SK-N-SH (cell line): ENCODE data around the gene ATP6V1F.

Experiments
- CHD2 ChIP-seq: fragments of 150-350 bp; IDR thresholded peaks from 2 replicates; pipeline ENCODE4 v1.6.1; 2018; ENCODE audit warnings: low read length; ENCODE audit not compliant: partially characterized antibody
- TF ChIP-seq, protein P1 (sequence below): IDR thresholded peaks from 2 replicates; pipeline ENCODE4 v1.6.1; 2012; ENCODE audit warnings: mild to moderate bottlenecking, low read depth, low read length, moderate library complexity
- TF ChIP-seq, protein P2 (sequence below): fragments of 200-600 bp; sonication (generic); IDR thresholded peaks from 2 replicates; pipeline ENCODE4 v1.6.1; 2017; ENCODE audit warnings: antibody characterized with exemption, mild to moderate bottlenecking, moderate library complexity

DNA sequence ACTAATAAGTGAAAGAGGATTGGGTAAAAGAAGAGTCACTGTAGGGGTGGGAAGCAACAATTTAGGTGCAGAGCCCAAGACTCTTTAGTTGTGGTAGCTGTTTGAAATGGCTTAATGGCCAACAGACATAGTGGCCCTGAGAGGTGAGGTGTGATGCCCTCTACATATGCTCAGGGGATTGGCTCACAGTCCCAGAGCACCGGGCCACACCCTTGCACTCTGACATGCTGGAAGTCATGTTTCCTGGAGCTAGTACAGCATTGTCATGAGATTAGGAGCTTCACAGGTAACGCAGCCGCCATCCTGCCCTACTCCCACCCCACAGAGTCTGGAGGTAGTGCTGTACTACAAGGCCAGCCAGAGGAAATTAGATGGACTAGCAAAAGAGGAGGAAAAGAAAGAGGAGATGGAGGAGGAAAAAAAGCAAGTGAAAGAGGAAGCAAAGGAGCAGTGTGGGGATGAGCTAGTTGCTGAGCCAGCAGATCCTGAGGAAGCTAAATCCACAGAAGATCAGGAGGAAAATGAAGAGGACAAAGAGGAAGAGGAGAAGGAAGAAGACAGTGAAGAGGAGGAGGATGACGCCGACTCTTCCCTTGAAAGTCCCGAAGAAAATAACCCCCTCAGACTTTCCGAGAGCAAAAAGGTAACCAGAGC, 47.2 kb upstream of the ATP6V1F start:
- TF ChIP-seq, protein P1, sequence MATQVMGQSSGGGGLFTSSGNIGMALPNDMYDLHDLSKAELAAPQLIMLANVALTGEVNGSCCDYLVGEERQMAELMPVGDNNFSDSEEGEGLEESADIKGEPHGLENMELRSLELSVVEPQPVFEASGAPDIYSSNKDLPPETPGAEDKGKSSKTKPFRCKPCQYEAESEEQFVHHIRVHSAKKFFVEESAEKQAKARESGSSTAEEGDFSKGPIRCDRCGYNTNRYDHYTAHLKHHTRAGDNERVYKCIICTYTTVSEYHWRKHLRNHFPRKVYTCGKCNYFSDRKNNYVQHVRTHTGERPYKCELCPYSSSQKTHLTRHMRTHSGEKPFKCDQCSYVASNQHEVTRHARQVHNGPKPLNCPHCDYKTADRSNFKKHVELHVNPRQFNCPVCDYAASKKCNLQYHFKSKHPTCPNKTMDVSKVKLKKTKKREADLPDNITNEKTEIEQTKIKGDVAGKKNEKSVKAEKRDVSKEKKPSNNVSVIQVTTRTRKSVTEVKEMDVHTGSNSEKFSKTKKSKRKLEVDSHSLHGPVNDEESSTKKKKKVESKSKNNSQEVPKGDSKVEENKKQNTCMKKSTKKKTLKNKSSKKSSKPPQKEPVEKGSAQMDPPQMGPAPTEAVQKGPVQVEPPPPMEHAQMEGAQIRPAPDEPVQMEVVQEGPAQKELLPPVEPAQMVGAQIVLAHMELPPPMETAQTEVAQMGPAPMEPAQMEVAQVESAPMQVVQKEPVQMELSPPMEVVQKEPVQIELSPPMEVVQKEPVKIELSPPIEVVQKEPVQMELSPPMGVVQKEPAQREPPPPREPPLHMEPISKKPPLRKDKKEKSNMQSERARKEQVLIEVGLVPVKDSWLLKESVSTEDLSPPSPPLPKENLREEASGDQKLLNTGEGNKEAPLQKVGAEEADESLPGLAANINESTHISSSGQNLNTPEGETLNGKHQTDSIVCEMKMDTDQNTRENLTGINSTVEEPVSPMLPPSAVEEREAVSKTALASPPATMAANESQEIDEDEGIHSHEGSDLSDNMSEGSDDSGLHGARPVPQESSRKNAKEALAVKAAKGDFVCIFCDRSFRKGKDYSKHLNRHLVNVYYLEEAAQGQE, result no peak
- no peak for TF ChIP-seq CHD2
- TF ChIP-seq, protein P2, sequence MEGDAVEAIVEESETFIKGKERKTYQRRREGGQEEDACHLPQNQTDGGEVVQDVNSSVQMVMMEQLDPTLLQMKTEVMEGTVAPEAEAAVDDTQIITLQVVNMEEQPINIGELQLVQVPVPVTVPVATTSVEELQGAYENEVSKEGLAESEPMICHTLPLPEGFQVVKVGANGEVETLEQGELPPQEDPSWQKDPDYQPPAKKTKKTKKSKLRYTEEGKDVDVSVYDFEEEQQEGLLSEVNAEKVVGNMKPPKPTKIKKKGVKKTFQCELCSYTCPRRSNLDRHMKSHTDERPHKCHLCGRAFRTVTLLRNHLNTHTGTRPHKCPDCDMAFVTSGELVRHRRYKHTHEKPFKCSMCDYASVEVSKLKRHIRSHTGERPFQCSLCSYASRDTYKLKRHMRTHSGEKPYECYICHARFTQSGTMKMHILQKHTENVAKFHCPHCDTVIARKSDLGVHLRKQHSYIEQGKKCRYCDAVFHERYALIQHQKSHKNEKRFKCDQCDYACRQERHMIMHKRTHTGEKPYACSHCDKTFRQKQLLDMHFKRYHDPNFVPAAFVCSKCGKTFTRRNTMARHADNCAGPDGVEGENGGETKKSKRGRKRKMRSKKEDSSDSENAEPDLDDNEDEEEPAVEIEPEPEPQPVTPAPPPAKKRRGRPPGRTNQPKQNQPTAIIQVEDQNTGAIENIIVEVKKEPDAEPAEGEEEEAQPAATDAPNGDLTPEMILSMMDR, result no peak
